ENCODE measurements around the gene ZNF687.

ZNF687 gene

DNA sequence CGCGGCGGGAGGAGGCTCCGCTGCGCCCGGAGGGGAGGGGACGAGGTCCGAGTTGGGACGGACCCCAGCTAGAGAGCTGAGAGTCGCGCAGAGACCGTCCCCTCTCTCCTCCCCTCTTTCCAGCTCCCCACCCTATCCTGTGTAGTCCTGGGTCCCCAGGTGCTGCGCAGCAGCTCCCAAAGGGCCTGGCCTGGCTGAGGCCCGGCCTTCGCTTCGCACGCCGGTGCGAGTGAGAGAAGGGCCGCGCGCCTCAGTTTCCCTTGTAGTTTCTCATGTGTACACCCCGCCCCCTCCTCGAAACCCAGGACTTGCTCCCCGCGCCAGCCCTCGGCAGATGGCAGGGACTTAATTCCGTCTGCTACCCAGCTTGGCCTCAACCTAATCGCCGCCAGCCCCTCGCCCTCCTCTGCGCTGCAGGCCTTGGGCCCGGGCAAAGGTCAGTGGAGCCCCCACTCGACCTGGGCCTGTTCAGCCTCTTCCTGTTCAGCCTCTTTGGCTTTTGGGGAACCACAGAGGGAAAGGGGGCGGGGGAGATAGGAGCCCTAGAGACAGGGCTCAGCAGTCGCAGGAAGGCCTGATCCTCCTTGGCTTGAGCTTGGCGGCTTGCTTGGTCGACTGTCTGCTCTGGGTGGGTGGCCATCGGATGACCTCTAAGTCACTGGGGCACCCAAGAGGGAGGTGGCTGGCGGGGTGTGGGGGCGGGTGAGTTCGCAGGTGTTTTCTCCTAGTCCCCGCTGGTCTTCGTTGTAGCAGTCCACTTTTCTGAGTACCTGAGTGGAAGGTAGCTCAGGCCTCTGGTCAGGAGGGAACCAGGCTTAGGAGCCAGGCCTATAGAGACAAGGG lies 1.0 kb downstream of the ZNF687 start:
- peaks cover 33% of the 10 kb centered on the region for H3K36me3 ChIP-seq (ENCODE audit: control insufficient read depth, insufficient read depth, low read length)
- peak overlapping the region; percentile 83 for H3K9ac ChIP-seq (ENCODE audit: low read depth, low read length)
- H3K9me3 ChIP-seq (ENCODE audit: control insufficient read depth, insufficient read depth, low read length), result no peaks in the 10 kb centered on the region
- no peaks in the 10 kb centered on the region for H3K27me3 ChIP-seq (ENCODE audit: control insufficient read depth, insufficient read depth, low read length)
- H3K4me1 ChIP-seq (ENCODE audit: control insufficient read depth, insufficient read depth, low read length), result peaks cover 9% of the 10 kb centered on the region; the same call in 1 of the 2 replicates
- peak overlapping the region; percentile 100 for H3K27ac ChIP-seq (ENCODE audit: low read depth, low read length)
- H3K4me3 ChIP-seq (ENCODE audit: low read depth, low read length), result peak overlapping the region; percentile 90

GRCh38 chr1:151284013-151284577 lies 2.0 kb downstream of the ZNF687 start:
- H3K36me3 ChIP-seq (ENCODE audit: control insufficient read depth, insufficient read depth, low read length), result peaks cover 43% of the 10 kb centered on the region
- H3K27ac ChIP-seq (ENCODE audit: low read depth, low read length), result no peak overlapping the region
- no peaks in the 10 kb centered on the region for H3K27me3 ChIP-seq (ENCODE audit: control insufficient read depth, insufficient read depth, low read length)
- no peak overlapping the region for H3K9ac ChIP-seq (ENCODE audit: low read depth, low read length)
- H3K9me3 ChIP-seq (ENCODE audit: control insufficient read depth, insufficient read depth, low read length), result no peaks in the 10 kb centered on the region
- peak overlapping the region; percentile 90; the same call in 1 of the 2 replicates for H3K4me3 ChIP-seq (ENCODE audit: low read depth, low read length)
- H3K4me1 ChIP-seq (ENCODE audit: control insufficient read depth, insufficient read depth, low read length), result peaks cover 9% of the 10 kb centered on the region; the same call in 1 of the 2 replicates

- peaks cover 11% of the 10 kb centered on the region; the same call in 1 of the 2 replicates for H3K4me1 ChIP-seq (ENCODE audit: control insufficient read depth, insufficient read depth, low read length)
- H3K9me3 ChIP-seq (ENCODE audit: control insufficient read depth, insufficient read depth, low read length), result no peaks in the 10 kb centered on the region
- no peaks in the 10 kb centered on the region for H3K27me3 ChIP-seq (ENCODE audit: control insufficient read depth, insufficient read depth, low read length)
- peaks cover 66% of the 10 kb centered on the region for H3K36me3 ChIP-seq (ENCODE audit: control insufficient read depth, insufficient read depth, low read length)
- H3K9ac ChIP-seq (ENCODE audit: low read depth, low read length), result no peak overlapping the region
- no peak overlapping the region for H3K4me3 ChIP-seq (ENCODE audit: low read depth, low read length)
- no peak overlapping the region for H3K27ac ChIP-seq (ENCODE audit: low read depth, low read length)
These were observed 4.7 kb downstream of the ZNF687 start for GRCh38 chr1:151286619-151287340.

- Histone ChIP-seq H3K9me3 (ENCODE audit: control insufficient read depth, insufficient read depth, low read length) (no peaks in the 10 kb centered on the region), H3K36me3 (ENCODE audit: control insufficient read depth, insufficient read depth, low read length) (peaks cover 72% of the 10 kb centered on the region), H3K9ac (ENCODE audit: low read depth, low read length) (no peak overlapping the region), H3K4me1 (ENCODE audit: control insufficient read depth, insufficient read depth, low read length) (peaks cover 11% of the 10 kb centered on the region; the same call in 1 of the 2 replicates), H3K4me3 (ENCODE audit: low read depth, low read length) (no peak overlapping the region), H3K27me3 (ENCODE audit: control insufficient read depth, insufficient read depth, low read length) (no peaks in the 10 kb centered on the region), H3K27ac (ENCODE audit: low read depth, low read length) (no peak overlapping the region)
These were observed 5.2 kb downstream of the ZNF687 start for GRCh38 chr1:151287341-151287699.

GRCh38 chr1:151287767-151288500 lies 5.8 kb downstream of the ZNF687 start:
- Histone ChIP-seq H3K4me3 (ENCODE audit: low read depth, low read length) (no peak overlapping the region), H3K4me1 (ENCODE audit: control insufficient read depth, insufficient read depth, low read length) (peaks cover 11% of the 10 kb centered on the region; the same call in 1 of the 2 replicates), H3K9me3 (ENCODE audit: control insufficient read depth, insufficient read depth, low read length) (no peaks in the 10 kb centered on the region), H3K27me3 (ENCODE audit: control insufficient read depth, insufficient read depth, low read length) (no peaks in the 10 kb centered on the region), H3K36me3 (ENCODE audit: control insufficient read depth, insufficient read depth, low read length) (peaks cover 78% of the 10 kb centered on the region), H3K9ac (ENCODE audit: low read depth, low read length) (no peak overlapping the region), H3K27ac (ENCODE audit: low read depth, low read length) (no peak overlapping the region)

DNA sequence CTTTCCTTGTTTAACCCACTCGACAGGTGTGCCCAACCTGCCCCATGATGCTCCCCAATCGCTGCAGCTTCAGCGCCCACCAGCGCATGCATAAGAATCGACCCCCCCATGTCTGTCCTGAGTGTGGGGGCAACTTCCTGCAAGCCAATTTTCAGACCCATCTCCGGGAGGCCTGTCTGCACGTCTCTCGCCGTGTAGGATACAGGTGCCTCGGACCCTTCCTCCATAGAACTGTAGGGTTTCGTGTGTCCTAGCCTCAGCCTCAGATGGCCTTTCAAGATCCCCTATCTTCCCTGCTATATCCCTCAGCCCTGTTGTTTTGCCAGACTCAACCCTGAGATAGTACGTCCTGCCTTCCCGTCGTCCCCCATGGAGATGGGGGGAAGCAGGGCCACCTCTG lies 6.4 kb downstream of the ZNF687 start:
- H3K27ac ChIP-seq (ENCODE audit: low read depth, low read length), result no peak overlapping the region
- peaks cover 11% of the 10 kb centered on the region; the same call in 1 of the 2 replicates for H3K4me1 ChIP-seq (ENCODE audit: control insufficient read depth, insufficient read depth, low read length)
- no peak overlapping the region for H3K4me3 ChIP-seq (ENCODE audit: low read depth, low read length)
- H3K9me3 ChIP-seq (ENCODE audit: control insufficient read depth, insufficient read depth, low read length), result no peaks in the 10 kb centered on the region
- peaks cover 83% of the 10 kb centered on the region for H3K36me3 ChIP-seq (ENCODE audit: control insufficient read depth, insufficient read depth, low read length)
- H3K9ac ChIP-seq (ENCODE audit: low read depth, low read length), result no peak overlapping the region
- no peaks in the 10 kb centered on the region for H3K27me3 ChIP-seq (ENCODE audit: control insufficient read depth, insufficient read depth, low read length)

DNA sequence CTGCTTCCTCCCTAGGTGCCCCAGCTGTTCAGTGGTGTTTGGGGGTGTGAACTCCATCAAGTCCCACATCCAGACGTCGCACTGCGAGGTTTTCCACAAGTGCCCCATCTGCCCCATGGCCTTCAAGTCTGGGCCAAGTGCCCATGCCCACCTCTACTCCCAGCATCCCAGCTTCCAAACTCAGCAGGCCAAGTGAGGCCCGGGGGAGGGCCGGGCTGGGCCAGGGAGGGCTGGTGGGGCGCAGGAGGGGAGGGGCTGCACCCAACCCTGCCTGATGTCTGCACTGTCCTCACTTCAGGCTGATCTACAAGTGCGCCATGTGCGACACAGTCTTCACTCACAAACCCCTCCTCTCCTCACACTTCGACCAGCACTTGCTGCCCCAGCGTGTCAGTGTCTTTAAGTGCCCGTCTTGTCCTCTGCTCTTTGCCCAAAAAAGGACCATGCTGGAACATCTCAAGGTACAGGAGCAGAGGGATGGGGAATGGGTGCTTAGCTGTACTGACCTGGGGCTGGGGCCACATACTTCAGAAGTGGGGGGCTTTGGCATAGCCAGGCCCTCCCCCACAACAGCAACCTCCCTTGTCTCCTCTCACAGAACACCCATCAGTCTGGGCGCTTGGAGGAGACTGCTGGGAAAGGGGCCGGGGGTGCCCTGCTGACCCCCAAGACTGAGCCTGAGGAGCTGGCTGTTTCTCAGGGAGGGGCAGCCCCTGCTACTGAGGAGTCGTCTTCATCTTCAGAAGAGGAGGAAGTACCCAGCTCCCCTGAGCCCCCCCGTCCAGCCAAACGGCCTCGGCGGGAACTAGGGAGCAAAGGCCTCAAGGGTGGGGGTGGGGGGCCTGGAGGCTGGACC lies 7.2 kb downstream of the ZNF687 start:
- Histone ChIP-seq H3K9ac (ENCODE audit: low read depth, low read length) (no peak overlapping the region), H3K27ac (ENCODE audit: low read depth, low read length) (no peak overlapping the region), H3K27me3 (ENCODE audit: control insufficient read depth, insufficient read depth, low read length) (no peaks in the 10 kb centered on the region), H3K4me1 (ENCODE audit: control insufficient read depth, insufficient read depth, low read length) (peaks cover 10% of the 10 kb centered on the region), H3K4me3 (ENCODE audit: low read depth, low read length) (no peak overlapping the region), H3K36me3 (ENCODE audit: control insufficient read depth, insufficient read depth, low read length) (peaks cover 91% of the 10 kb centered on the region), H3K9me3 (ENCODE audit: control insufficient read depth, insufficient read depth, low read length) (no peaks in the 10 kb centered on the region)

- Histone ChIP-seq H3K27ac (ENCODE audit: low read depth, low read length) (no peak overlapping the region), H3K9me3 (ENCODE audit: control insufficient read depth, insufficient read depth, low read length) (no peaks in the 10 kb centered on the region), H3K9ac (ENCODE audit: low read depth, low read length) (no peak overlapping the region), H3K27me3 (ENCODE audit: control insufficient read depth, insufficient read depth, low read length) (no peaks in the 10 kb centered on the region), H3K4me3 (ENCODE audit: low read depth, low read length) (no peak overlapping the region), H3K36me3 (ENCODE audit: control insufficient read depth, insufficient read depth, low read length) (peaks cover 86% of the 10 kb centered on the region), H3K4me1 (ENCODE audit: control insufficient read depth, insufficient read depth, low read length) (peaks cover 18% of the 10 kb centered on the region)
These were observed 8.1 kb downstream of the ZNF687 start for GRCh38 chr1:151289991-151290708.

DNA sequence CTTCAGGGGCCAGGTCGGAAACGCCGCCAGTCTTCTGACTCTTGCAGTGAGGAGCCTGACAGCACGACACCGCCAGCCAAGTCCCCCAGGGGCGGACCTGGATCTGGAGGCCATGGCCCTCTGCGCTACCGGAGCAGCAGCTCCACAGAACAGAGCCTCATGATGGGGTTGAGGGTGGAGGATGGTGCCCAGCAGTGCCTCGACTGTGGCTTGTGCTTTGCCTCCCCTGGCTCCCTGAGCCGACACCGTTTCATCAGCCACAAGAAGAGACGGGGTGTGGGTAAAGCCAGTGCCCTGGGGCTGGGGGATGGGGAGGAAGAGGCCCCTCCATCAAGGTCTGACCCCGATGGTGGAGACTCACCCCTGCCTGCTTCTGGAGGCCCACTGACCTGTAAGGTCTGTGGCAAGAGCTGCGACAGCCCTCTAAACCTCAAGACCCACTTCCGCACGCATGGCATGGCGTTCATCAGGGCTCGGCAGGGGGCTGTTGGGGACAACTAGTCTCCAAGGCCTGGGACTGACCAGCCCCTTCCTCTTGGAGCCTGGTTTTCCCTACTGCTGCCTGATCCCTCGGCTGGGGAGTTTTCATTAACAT lies 8.7 kb downstream of the ZNF687 start:
- H3K9ac ChIP-seq (ENCODE audit: low read depth, low read length), result no peak overlapping the region
- H3K27ac ChIP-seq (ENCODE audit: low read depth, low read length), result no peak overlapping the region
- no peaks in the 10 kb centered on the region for H3K27me3 ChIP-seq (ENCODE audit: control insufficient read depth, insufficient read depth, low read length)
- no peaks in the 10 kb centered on the region for H3K9me3 ChIP-seq (ENCODE audit: control insufficient read depth, insufficient read depth, low read length)
- peaks cover 83% of the 10 kb centered on the region for H3K36me3 ChIP-seq (ENCODE audit: control insufficient read depth, insufficient read depth, low read length)
- H3K4me3 ChIP-seq (ENCODE audit: low read depth, low read length), result no peak overlapping the region
- H3K4me1 ChIP-seq (ENCODE audit: control insufficient read depth, insufficient read depth, low read length), result peaks cover 24% of the 10 kb centered on the region
